ENCODE measurements around the gene LPP. TPM values are rescaled to one million over a fixed set of nuclear protein-coding genes. Genes with fewer than 3 reads are reported as not detected.

LPP gene
- total RNA-seq, 4 donors from 2014 or later: 56.0 to 65.7 (median 58.1) TPM

DNA sequence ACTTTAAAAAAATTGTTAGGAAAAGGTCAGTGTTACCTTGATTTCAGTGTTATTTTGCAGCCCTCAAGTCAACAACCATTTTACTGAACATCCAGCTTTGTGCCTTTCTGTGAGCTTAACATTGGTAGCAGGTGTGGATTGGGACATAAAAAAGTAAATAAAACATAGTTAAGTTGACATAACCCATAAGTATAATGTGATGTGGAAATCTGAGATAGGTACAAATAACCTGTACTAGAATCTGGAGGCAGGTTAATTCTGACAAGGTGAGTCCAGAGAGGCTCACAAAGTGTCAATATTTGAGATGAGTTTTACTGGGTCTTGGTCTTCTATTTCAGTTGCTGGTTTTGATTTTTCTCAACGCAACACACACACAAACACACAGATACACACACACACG is 151.3 kb downstream of the LPP start:
- DNase-seq (no peak), ATAC-seq (no peak)
- Histone ChIP-seq H3K27ac (no peak overlapping the region), H3K9me3 (no peaks in the 10 kb centered on the region), H3K27me3 (no peaks in the 10 kb centered on the region), H3K36me3 (no peaks in the 10 kb centered on the region), H3K4me1 (peaks cover 13 to 24% of the 10 kb centered on the region in 2 donors), H3K4me3 (no peak overlapping the region)
- in situ Hi-C loops (cut with MboI; ENCODE audit: low sequenced_read_pairs in 4 of 4): no loop called here
- no peak for TF ChIP-seq CTCF (IDR thresholded peaks at IDR 0.05 in 4 of 5, conservative IDR thresholded peaks at IDR 0.05 in 1 of 5)
- TF ChIP-seq POLR2A (IDR thresholded peaks at IDR 0.05): no peak
- intact Hi-C loops (cut with DNase I; ENCODE audit: low total_unique reads): no loop called here

DNA sequence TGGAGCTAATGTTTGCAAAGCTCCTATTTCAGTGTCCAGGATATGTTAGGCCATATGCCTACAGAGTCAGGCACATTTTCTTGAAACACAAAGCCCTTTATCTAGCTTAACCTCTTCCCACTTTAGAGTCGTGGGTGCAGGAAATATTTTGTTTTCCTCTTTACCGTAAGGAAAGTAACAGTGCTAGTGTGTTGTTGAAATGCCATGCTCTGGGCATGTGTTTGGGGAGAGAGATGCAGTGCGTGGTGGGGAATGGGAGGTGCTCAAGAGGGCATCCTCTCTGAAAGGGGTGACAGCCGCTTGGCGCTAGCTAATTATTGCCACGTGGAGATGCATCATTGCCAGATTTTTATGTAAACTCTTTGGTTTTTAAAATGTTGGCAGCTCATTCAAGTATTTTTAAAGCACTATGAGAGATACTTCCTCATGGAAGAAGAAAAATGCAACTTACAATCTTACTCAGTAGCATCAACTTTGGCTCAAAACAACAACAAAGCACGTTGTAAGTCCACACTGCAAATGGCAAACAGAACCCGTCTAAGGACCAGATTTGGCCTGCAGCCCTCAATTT is 152.6 kb downstream of the LPP start:
- Histone ChIP-seq H3K36me3 (no peaks in the 10 kb centered on the region), H3K27me3 (no peaks in the 10 kb centered on the region), H3K4me1 (peaks cover 13 to 24% of the 10 kb centered on the region in 2 donors), H3K4me3 (no peak overlapping the region), H3K27ac (no peak overlapping the region), H3K9me3 (no peaks in the 10 kb centered on the region)
- intact Hi-C loops (cut with DNase I; ENCODE audit: low total_unique reads): no loop called here
- in situ Hi-C loops (cut with MboI; ENCODE audit: low sequenced_read_pairs in 4 of 4): no loop called here
- TF ChIP-seq CTCF (IDR thresholded peaks at IDR 0.05 in 4 of 5, conservative IDR thresholded peaks at IDR 0.05 in 1 of 5) (no peak), POLR2A (IDR thresholded peaks at IDR 0.05) (no peak)
- no peak for DNase-seq
- ATAC-seq: no peak

GRCh38 chr3:188309437-188310269 is 155.7 kb downstream of the LPP start:
- Histone ChIP-seq H3K9me3 (no peaks in the 10 kb centered on the region), H3K4me3 (no peak overlapping the region), H3K27me3 (no peaks in the 10 kb centered on the region), H3K27ac (no peak overlapping the region), H3K4me1 (peaks cover 0 to 7% of the 10 kb centered on the region in 2 donors), H3K36me3 (no peaks in the 10 kb centered on the region)
- intact Hi-C loops (cut with DNase I; ENCODE audit: low total_unique reads) (no loop called here), in situ Hi-C loops (cut with MboI; ENCODE audit: low sequenced_read_pairs in 4 of 4) (no loop called here)
- ATAC-seq (no peak), DNase-seq (no peak)
- no peak for TF ChIP-seq CTCF (IDR thresholded peaks at IDR 0.05 in 4 of 5, conservative IDR thresholded peaks at IDR 0.05 in 1 of 5)
- no peak for TF ChIP-seq POLR2A (IDR thresholded peaks at IDR 0.05)

- H3K27ac ChIP-seq: no peak overlapping the region
- no peak for ATAC-seq
- no peak for DNase-seq
- H3K9me3 ChIP-seq: no peaks in the 10 kb centered on the region
- in situ Hi-C loops (cut with MboI; ENCODE audit: low sequenced_read_pairs in 4 of 4): no loop called here
- no peak overlapping the region for H3K4me3 ChIP-seq
- no peaks in the 10 kb centered on the region for H3K36me3 ChIP-seq
- TF ChIP-seq CTCF (IDR thresholded peaks at IDR 0.05 in 4 of 5, conservative IDR thresholded peaks at IDR 0.05 in 1 of 5) (no peak), POLR2A (IDR thresholded peaks at IDR 0.05) (no peak)
- intact Hi-C loops (cut with DNase I; ENCODE audit: low total_unique reads): no loop called here
- H3K27me3 ChIP-seq: no peaks in the 10 kb centered on the region
- H3K4me1 ChIP-seq: peaks cover 0 to under 1% of the 10 kb centered on the region in 2 donors
Measured at GRCh38 chr3:188310270-188310710, 156.3 kb downstream of the LPP start.

Data from gastrocnemius medialis (tissue), 4 donors.